Measurements from ENCODE around the gene GDPD4. TPM values are rescaled to one million over a fixed set of nuclear protein-coding genes. Genes with fewer than 3 reads are reported as not detected.

GDPD4 gene
- polyA plus RNA-seq, 2 donors: 0.18 TPM; not detected in 1

DNA sequence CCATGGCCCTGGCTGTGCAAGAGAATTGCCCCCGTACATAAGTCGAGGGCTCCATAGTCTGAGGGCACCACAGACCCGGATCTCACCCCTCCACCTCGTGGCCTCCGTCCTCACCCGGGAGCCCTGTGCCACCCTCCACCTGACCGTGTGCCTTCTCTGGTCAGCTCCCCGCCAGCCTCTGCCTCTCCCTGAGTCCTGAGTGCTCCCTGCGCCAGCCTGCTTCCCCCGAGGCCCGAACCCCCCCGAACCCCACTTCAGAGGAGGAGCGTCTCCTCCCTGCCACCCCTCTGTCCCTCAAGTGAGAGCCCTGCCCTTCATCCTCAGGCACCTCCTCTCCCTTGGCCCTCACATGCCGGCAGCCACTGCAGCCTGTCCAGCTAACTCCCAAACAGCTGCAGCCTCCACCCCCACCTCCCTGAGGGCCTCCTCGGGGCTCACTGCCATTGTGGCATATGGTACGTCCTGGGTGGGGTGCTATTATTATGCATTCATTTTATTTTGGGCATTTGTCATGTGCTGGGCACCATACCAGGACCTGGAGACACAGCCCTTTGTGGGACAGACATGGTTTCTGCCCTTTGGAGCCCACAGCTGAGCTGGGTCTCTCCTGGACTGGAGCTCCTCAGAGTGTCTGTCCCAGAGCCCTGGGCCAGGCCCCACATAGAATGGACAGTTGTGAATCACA, 106.3 kb downstream of the GDPD4 start:
- peaks cover 0 to 2% of the 10 kb centered on the region in 2 donors for H3K9me3 ChIP-seq (ENCODE audit: control insufficient read depth in 2 of 2, insufficient read depth in 1 of 2, low read depth in 1 of 2, low read length in 1 of 2)
- H3K4me3 ChIP-seq (ENCODE audit: low read depth in 1 of 2, low read length in 2 of 2): no peak overlapping the region
- 76 to 90% methylated on average over 16 of the region's 16 CpGs for WGBS, 2 donors
- H3K27ac ChIP-seq (ENCODE audit: low read depth in 2 of 2, low read length in 1 of 2): no peak overlapping the region
- H3K4me1 ChIP-seq (ENCODE audit: control insufficient read depth in 2 of 2, insufficient read depth in 2 of 2, low read length in 1 of 2): peaks cover 0 to 6% of the 10 kb centered on the region in 2 donors
- H3K27me3 ChIP-seq (ENCODE audit: control insufficient read depth in 1 of 2, insufficient read depth in 2 of 2, low read length in 2 of 2): no peaks in the 10 kb centered on the region
- H3K36me3 ChIP-seq (ENCODE audit: control insufficient read depth in 2 of 2, insufficient read depth in 2 of 2, low read length in 1 of 2): peaks cover 0 to 2% of the 10 kb centered on the region in 2 donors

DNA sequence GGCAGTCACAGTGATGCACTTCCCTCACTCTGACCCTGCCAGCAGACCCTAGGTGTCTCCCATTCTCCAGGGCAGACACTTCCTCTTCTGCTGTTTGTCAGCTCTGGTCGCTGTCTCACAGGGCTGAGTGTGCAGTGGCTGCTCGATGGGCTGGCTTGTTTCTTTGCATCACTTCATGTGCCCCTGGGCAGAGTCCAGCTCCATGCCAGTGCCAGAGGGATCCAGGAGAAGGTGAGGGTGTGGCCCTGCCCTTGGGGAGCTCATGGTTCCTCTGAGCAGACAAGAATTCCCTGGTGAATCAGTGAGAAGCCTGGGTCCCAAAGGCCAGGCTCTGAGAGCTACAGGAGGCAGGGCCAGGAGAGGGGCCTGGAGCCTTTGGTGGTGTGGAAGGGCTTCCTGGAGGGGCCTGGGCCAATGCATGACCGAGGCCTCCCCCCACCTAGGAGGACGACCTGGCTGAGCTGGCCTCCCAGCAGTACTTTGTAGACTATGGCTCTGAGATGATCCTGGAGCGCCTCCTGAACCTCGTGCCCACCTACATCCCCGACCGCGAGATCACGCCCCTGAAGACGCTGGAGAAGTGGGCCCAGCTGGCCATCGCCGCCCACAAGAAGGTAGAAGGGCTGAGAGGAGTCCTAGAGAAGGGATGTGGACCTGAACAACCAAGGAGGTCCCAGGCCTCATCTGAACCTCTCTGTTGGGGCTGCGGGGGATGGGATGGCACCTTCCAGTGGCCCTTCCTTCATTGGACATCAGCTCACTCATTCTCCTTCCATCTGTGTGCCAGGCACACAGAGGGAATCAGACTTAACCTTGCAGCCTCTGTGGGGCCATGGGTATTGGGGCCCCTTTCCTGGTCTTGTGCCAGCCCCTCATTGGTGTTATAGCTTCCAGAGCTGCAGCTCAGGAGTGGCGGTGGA, 107.3 kb downstream of the GDPD4 start:
- Histone ChIP-seq H3K36me3 (ENCODE audit: control insufficient read depth in 2 of 2, insufficient read depth in 2 of 2, low read length in 1 of 2) (peaks cover 0 to 2% of the 10 kb centered on the region in 2 donors), H3K4me3 (ENCODE audit: low read depth in 1 of 2, low read length in 2 of 2) (no peak overlapping the region), H3K27ac (ENCODE audit: low read depth in 2 of 2, low read length in 1 of 2) (no peak overlapping the region), H3K9me3 (ENCODE audit: control insufficient read depth in 2 of 2, insufficient read depth in 1 of 2, low read depth in 1 of 2, low read length in 1 of 2) (peaks cover 0 to 2% of the 10 kb centered on the region in 2 donors), H3K4me1 (ENCODE audit: control insufficient read depth in 2 of 2, insufficient read depth in 2 of 2, low read length in 1 of 2) (peaks cover 0 to 6% of the 10 kb centered on the region in 2 donors), H3K27me3 (ENCODE audit: control insufficient read depth in 1 of 2, insufficient read depth in 2 of 2, low read length in 2 of 2) (no peaks in the 10 kb centered on the region)
- WGBS, 2 donors: 87 to 92% methylated on average over 15 of the region's 15 CpGs

DNA sequence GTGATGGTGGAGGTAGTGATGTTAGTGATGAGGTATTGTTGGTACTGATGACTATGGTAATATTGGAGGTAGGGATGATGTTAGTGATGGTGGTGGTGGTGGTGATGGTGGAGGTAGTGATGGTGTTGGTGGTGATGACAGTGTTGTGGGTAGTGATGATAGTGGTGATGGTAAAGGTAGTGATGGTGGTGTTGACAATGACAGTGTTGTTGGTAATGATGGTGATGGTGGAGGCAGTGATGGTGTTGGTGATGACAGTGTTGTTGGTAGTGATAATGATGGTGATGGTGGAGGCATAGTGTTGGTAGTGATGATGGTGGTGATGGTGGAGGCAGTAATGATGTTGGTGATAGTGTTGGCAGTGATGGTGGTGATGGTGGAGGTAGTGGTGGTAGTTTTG, 108.3 kb downstream of the GDPD4 start:
- Histone ChIP-seq H3K27me3 (ENCODE audit: control insufficient read depth in 1 of 2, insufficient read depth in 2 of 2, low read length in 2 of 2) (no peaks in the 10 kb centered on the region), H3K4me3 (ENCODE audit: low read depth in 1 of 2, low read length in 2 of 2) (no peak overlapping the region), H3K27ac (ENCODE audit: low read depth in 2 of 2, low read length in 1 of 2) (no peak overlapping the region), H3K36me3 (ENCODE audit: control insufficient read depth in 2 of 2, insufficient read depth in 2 of 2, low read length in 1 of 2) (no peaks in the 10 kb centered on the region), H3K4me1 (ENCODE audit: control insufficient read depth in 2 of 2, insufficient read depth in 2 of 2, low read length in 1 of 2) (peaks cover 0 to 6% of the 10 kb centered on the region in 2 donors), H3K9me3 (ENCODE audit: control insufficient read depth in 2 of 2, insufficient read depth in 1 of 2, low read depth in 1 of 2, low read length in 1 of 2) (peaks cover 0 to 2% of the 10 kb centered on the region in 2 donors)

DNA sequence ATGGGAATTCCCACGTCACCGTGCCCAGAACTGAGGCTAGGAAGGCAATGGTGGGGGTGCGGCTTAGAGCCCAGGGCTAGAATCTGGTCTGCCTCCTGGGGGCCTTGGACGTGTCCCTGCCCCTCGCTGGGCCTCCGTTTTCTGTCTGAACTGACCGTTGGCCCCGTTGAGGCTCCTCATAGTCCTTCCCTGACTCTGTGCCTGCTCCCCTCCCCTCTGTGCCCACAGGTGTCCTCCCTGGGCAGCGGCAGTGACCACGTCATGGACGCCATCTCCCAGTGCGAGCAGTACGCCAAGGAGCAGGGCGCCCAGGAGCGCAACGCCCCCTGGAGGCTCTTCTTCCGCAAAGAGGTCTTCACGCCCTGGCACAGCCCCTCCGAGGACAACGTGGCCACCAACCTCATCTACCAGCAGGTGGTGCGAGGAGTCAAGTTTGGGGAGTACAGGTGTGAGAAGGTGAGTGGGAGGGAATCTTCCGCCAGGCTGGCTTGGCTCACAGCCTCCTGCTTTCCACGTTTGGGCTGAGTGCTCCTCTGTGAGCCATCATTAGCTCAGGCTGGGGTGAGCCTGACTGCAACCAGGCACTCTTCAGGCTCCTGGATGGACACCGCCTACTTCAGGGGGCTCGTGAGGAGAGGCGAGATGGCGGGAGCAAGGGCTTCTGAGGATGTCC, 109.5 kb downstream of the GDPD4 start:
- peaks cover 0 to 2% of the 10 kb centered on the region in 2 donors for H3K9me3 ChIP-seq (ENCODE audit: control insufficient read depth in 2 of 2, insufficient read depth in 1 of 2, low read depth in 1 of 2, low read length in 1 of 2)
- H3K4me3 ChIP-seq (ENCODE audit: low read depth in 1 of 2, low read length in 2 of 2): no peak overlapping the region
- 40 to 42% methylated on average over 27 of the region's 27 CpGs for WGBS, 2 donors
- no peaks in the 10 kb centered on the region for H3K27me3 ChIP-seq (ENCODE audit: control insufficient read depth in 1 of 2, insufficient read depth in 2 of 2, low read length in 2 of 2)
- H3K27ac ChIP-seq (ENCODE audit: low read depth in 2 of 2, low read length in 1 of 2): no peak overlapping the region
- H3K36me3 ChIP-seq (ENCODE audit: control insufficient read depth in 2 of 2, insufficient read depth in 2 of 2, low read length in 1 of 2): no peaks in the 10 kb centered on the region
- H3K4me1 ChIP-seq (ENCODE audit: control insufficient read depth in 2 of 2, insufficient read depth in 2 of 2, low read length in 1 of 2): peaks cover 0 to 6% of the 10 kb centered on the region in 2 donors

DNA sequence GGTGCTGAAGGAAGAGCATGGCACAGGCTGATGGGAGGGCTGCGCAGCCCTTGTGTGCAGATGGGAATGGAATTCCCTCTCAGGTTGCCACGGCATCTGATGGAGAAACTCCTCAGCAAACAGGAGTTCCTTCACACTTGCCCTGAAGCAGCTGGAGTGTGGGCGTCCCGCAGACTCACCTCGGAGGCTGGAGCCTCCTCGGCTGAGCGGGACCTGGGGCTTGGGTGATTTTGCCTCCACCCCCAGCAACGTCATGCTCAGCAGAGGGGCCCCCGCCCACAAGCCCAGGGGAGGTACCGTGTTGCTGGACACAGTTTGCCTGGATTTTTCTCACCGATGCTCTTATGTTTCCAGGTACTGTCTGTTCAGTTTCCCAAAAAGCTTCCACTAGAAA, 110.1 kb downstream of the GDPD4 start:
- H3K27me3 ChIP-seq (ENCODE audit: control insufficient read depth in 1 of 2, insufficient read depth in 2 of 2, low read length in 2 of 2): no peaks in the 10 kb centered on the region
- no peaks in the 10 kb centered on the region for H3K36me3 ChIP-seq (ENCODE audit: control insufficient read depth in 2 of 2, insufficient read depth in 2 of 2, low read length in 1 of 2)
- peaks cover 0 to 2% of the 10 kb centered on the region in 2 donors for H3K9me3 ChIP-seq (ENCODE audit: control insufficient read depth in 2 of 2, insufficient read depth in 1 of 2, low read depth in 1 of 2, low read length in 1 of 2)
- H3K4me3 ChIP-seq (ENCODE audit: low read depth in 1 of 2, low read length in 2 of 2): no peak overlapping the region
- WGBS, 2 donors: 63 to 79% methylated on average over 11 of the region's 11 CpGs
- peaks cover 0 to 6% of the 10 kb centered on the region in 2 donors for H3K4me1 ChIP-seq (ENCODE audit: control insufficient read depth in 2 of 2, insufficient read depth in 2 of 2, low read length in 1 of 2)
- no peak overlapping the region for H3K27ac ChIP-seq (ENCODE audit: low read depth in 2 of 2, low read length in 1 of 2)

DNA sequence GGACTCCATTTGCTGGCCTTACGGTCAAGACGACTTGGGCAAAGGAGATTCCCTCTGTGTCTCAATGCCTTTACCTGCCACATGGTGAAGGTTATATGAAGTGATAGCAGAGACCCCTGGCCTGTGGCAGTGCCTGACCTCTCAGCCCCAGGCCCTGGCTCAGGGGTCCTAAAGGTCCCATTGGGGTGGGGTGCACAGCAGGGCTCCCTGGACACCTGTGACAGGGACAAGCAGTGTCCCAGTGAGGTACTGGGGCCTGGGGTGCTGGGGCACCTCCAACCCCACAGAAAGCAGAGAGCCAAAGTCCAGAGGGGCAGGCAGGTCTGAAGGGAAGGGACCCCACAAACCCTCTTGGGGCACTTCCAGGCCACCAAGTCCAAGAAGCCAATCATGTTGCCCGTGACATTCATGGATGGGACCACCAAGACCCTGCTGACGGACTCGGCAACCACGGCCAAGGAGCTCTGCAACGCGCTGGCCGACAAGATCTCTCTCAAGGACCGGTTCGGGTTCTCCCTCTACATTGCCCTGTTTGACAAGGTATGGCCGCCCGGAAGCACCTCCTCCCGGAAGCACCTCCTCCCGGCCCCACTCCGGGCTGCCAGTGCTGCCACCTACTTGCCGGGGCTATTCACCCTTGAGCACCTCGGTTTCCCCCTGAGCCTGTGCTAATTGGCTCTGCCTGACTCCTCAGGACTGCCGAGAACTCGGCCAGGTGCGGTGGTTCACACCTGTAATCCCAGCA, 111.0 kb downstream of the GDPD4 start:
- Histone ChIP-seq H3K9me3 (ENCODE audit: control insufficient read depth in 2 of 2, insufficient read depth in 1 of 2, low read depth in 1 of 2, low read length in 1 of 2) (peaks cover 0 to 2% of the 10 kb centered on the region in 2 donors), H3K27ac (ENCODE audit: low read depth in 2 of 2, low read length in 1 of 2) (no peak overlapping the region), H3K4me3 (ENCODE audit: low read depth in 1 of 2, low read length in 2 of 2) (no peak overlapping the region), H3K4me1 (ENCODE audit: control insufficient read depth in 2 of 2, insufficient read depth in 2 of 2, low read length in 1 of 2) (peaks cover 0 to 6% of the 10 kb centered on the region in 2 donors), H3K36me3 (ENCODE audit: control insufficient read depth in 2 of 2, insufficient read depth in 2 of 2, low read length in 1 of 2) (no peaks in the 10 kb centered on the region), H3K27me3 (ENCODE audit: control insufficient read depth in 1 of 2, insufficient read depth in 2 of 2, low read length in 2 of 2) (no peaks in the 10 kb centered on the region)
- WGBS, 2 donors: 90 to 96% methylated on average over 21 of the region's 21 CpGs

DNA sequence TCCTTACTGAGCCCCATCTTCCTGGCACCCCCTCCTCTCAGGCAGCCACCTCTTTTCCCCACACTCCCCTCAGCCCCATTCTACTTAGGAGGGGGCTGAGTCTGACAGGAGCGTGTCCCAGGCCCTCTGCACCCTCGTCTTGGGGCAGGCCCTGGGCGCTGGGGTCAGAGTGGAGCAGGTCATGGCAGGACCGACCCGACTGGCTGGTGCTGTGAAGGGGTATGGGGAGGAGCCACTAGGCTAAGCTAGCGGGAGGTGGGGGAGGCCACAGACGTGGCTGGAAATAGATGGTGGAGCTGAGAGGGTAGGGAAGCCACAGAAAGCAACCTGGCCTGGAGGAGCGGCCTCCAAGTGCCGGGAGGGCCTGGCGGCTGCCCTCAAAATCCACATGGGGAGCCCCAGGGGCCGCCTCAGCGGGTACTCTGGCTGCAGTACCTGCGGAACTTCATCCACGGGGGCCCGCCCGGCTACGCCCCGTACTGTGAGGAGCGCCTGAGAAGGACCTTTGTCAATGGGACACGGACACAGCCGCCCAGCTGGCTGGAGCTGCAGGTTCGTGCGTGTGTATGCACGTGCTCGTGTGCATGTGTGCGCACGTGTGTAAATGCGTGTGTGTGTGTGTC, 111.8 kb downstream of the GDPD4 start:
- 86 to 88% methylated on average over 28 of the region's 28 CpGs for WGBS, 2 donors

DNA sequence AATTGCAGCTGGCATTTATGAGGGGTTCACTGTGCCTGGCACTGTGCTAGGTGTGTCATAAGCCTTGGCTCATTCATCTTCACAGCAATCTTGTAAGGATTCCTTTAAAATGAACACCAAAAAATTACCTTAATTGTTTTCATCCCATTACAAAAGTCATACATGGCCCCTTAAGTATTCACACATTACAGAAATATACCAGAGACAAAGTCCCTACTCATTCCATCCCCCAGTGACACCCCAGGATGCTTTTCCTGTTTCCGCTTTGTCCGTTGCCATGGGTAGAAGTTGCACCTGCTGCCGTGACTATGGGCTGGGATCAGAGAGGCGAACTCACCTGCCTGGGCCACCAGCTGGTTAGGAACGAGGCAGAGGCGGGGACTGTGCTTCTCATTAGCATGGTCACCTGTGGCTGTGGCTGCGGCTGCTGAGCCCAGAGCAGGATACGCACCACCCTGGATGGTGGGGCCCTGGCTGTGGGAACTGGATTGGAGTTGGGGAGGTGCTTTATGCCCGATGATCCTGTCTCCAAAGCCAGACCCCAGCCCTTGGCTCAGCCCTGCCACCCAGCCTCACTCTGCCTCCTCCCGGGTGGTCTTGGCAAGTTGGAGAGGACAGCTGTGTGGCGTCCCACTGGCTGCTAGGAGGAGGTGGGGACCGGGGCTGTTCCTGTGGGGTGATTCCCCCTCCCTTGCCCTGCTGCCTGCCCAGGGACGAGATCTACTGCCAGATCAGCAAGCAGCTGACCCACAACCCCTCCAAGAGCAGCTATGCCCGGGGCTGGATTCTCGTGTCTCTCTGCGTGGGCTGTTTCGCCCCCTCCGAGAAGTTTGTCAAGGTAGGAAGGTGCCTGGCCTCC, 112.6 kb downstream of the GDPD4 start:
- Histone ChIP-seq H3K4me1 (ENCODE audit: control insufficient read depth in 2 of 2, insufficient read depth in 2 of 2, low read length in 1 of 2) (peaks cover 0 to 6% of the 10 kb centered on the region in 2 donors), H3K27ac (ENCODE audit: low read depth in 2 of 2, low read length in 1 of 2) (no peak overlapping the region), H3K27me3 (ENCODE audit: control insufficient read depth in 1 of 2, insufficient read depth in 2 of 2, low read length in 2 of 2) (no peaks in the 10 kb centered on the region), H3K9me3 (ENCODE audit: control insufficient read depth in 2 of 2, insufficient read depth in 1 of 2, low read depth in 1 of 2, low read length in 1 of 2) (peaks cover 0 to 2% of the 10 kb centered on the region in 2 donors), H3K4me3 (ENCODE audit: low read depth in 1 of 2, low read length in 2 of 2) (no peak overlapping the region), H3K36me3 (ENCODE audit: control insufficient read depth in 2 of 2, insufficient read depth in 2 of 2, low read length in 1 of 2) (no peaks in the 10 kb centered on the region)
- WGBS, 2 donors: 80 to 81% methylated on average over 18 of the region's 18 CpGs

More for the DNA sequence above, 111.8 kb downstream of the GDPD4 start:
- Histone ChIP-seq H3K9me3 (ENCODE audit: control insufficient read depth in 2 of 2, insufficient read depth in 1 of 2, low read depth in 1 of 2, low read length in 1 of 2) (peaks cover 0 to 2% of the 10 kb centered on the region in 2 donors), H3K27me3 (ENCODE audit: control insufficient read depth in 1 of 2, insufficient read depth in 2 of 2, low read length in 2 of 2) (no peaks in the 10 kb centered on the region), H3K27ac (ENCODE audit: low read depth in 2 of 2, low read length in 1 of 2) (no peak overlapping the region), H3K4me3 (ENCODE audit: low read depth in 1 of 2, low read length in 2 of 2) (no peak overlapping the region), H3K4me1 (ENCODE audit: control insufficient read depth in 2 of 2, insufficient read depth in 2 of 2, low read length in 1 of 2) (peaks cover 0 to 6% of the 10 kb centered on the region in 2 donors), H3K36me3 (ENCODE audit: control insufficient read depth in 2 of 2, insufficient read depth in 2 of 2, low read length in 1 of 2) (no peaks in the 10 kb centered on the region)

Data from esophagus (tissue), 2 donors.